Mammary epithelial cell (primary cell): ENCODE measurements around the gene SPPL2B.

ENCODE experiments used
- EZH2 ChIP-seq: IDR thresholded peaks from 2 replicates; pipeline ENCODE4 v1.6.1; 2012; ENCODE audit warnings: low read length, inconsistent platforms, borderline replicate concordance
- TF ChIP-seq, protein P1 (sequence below), 2 donors: IDR thresholded peaks in 1 of 2; conservative IDR thresholded peaks in 1 of 2; 2 replicates each; pipeline ENCODE4 v1.5.1; 2011 to 2012; ENCODE audit warnings: inconsistent platforms in 2 of 2, low read length in 2 of 2, mild to moderate bottlenecking in 2 of 2, control low read depth in 1 of 2, low read depth in 1 of 2; ENCODE audit not compliant: insufficient read depth in 1 of 2; ENCODE audit errors: extremely low read depth in 1 of 2

DNA sequence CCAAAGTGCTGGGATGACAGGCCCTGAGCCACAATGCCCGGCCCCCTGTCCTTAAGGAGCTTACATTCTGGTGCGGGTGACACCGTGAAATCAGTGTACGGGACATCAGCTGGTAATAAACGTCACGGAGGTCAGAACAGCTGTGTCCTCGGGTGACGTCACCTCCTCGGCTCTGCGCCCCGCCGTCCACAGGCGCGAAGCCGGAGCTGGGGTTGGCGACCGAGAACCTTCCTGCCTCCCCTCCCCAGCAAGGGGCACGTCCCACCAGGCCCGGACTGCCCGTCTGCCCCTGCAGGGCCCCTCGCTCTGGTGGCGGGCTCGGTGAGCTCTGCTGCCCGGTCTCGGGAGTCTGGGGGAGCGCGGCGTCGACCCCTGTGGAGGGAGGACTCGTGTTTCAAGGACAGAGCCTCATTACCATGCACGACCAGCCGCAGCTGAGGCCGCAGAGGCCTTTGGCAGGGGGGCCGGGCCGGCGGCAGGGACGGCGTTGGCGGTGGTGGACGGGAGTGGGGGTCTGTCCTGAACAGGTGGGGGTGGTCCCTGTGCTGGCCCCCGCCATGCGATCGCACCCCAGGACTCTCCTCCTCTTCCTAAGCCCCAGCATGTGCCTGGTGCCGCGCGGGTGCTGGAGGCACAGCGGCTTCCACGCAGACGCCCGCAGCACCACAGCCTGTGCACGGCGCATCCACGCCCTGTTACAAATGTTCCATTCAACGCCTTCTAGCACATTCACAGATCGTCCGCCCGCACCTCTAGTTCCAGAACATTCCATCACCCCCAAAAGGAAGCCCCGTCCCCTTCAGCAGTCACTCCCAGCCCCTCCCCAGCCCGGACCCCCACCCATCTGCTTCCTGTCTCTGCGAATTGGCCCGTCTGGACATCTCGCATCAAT is 25.9 kb upstream of the SPPL2B start:
- TF ChIP-seq, protein P1, sequence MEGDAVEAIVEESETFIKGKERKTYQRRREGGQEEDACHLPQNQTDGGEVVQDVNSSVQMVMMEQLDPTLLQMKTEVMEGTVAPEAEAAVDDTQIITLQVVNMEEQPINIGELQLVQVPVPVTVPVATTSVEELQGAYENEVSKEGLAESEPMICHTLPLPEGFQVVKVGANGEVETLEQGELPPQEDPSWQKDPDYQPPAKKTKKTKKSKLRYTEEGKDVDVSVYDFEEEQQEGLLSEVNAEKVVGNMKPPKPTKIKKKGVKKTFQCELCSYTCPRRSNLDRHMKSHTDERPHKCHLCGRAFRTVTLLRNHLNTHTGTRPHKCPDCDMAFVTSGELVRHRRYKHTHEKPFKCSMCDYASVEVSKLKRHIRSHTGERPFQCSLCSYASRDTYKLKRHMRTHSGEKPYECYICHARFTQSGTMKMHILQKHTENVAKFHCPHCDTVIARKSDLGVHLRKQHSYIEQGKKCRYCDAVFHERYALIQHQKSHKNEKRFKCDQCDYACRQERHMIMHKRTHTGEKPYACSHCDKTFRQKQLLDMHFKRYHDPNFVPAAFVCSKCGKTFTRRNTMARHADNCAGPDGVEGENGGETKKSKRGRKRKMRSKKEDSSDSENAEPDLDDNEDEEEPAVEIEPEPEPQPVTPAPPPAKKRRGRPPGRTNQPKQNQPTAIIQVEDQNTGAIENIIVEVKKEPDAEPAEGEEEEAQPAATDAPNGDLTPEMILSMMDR (conservative IDR thresholded peaks at IDR 0.05 in 1 of 2, IDR thresholded peaks at IDR 0.05 in 1 of 2; ENCODE audit: extremely low read depth in 1 of 2, insufficient read depth in 1 of 2, low read depth in 1 of 2, low read length in 2 of 2), result no peak
- TF ChIP-seq EZH2, result no peak
